Tongue (tissue), 2 donors: Measurements from ENCODE around the gene NPY2R. TPM values are rescaled to one million over a fixed set of nuclear protein-coding genes. Genes with fewer than 3 reads are reported as not detected.

Source experiments
- DNase-seq: peaks from one replicate; pipeline ENCODE4 v3.0.0-alpha.2; 2015
- total RNA-seq: library from RNA; depleted of rRNA; stranded (reverse); fragments of >200 nt; gene quantifications from one replicate; pipeline ENCODE4 v1.2.3, GENCODE V29; 2014

Gene NPY2R, protein sequence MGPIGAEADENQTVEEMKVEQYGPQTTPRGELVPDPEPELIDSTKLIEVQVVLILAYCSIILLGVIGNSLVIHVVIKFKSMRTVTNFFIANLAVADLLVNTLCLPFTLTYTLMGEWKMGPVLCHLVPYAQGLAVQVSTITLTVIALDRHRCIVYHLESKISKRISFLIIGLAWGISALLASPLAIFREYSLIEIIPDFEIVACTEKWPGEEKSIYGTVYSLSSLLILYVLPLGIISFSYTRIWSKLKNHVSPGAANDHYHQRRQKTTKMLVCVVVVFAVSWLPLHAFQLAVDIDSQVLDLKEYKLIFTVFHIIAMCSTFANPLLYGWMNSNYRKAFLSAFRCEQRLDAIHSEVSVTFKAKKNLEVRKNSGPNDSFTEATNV
- 0.41 TPM for total RNA-seq

GRCh38 chr4:155208258-155209054, at the start of gene NPY2R:
TSS of gene NPY2R (plus strand) at chr4:155208636. CDS start at chr4:155213940, 5,304 bp downstream.
- DNase-seq: peak; percentile 16

GRCh38 chr4:155161357-155161756, 47.1 kb upstream of the NPY2R start:
- no peak for DNase-seq

- no peak for DNase-seq
Measured at GRCh38 chr4:155164718-155165117, 43.7 kb upstream of the NPY2R start.

GRCh38 chr4:155170569-155170968, 37.9 kb upstream of the NPY2R start:
- no peak for DNase-seq

- DNase-seq: no peak
Measured at GRCh38 chr4:155173371-155173770, 35.1 kb upstream of the NPY2R start.

DNA sequence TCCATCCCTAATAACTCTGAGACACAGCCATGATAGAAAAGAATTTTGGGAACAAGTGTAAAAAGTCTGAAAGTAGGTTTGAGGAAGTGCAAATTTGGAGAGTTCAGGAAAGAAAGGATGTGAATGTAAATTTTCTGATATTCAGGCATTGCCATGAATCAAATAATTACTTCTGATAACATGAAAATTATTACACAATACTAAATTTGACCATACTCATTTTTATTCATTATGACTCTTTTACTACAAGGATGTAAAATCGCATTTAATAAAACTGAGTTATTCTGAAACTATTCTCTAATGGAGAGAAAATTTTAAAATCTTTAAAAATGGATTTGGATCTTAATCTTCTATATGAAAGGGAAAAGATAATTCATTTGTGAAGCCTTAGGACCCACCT, 33.8 kb upstream of the NPY2R start:
- no peak for DNase-seq

DNA sequence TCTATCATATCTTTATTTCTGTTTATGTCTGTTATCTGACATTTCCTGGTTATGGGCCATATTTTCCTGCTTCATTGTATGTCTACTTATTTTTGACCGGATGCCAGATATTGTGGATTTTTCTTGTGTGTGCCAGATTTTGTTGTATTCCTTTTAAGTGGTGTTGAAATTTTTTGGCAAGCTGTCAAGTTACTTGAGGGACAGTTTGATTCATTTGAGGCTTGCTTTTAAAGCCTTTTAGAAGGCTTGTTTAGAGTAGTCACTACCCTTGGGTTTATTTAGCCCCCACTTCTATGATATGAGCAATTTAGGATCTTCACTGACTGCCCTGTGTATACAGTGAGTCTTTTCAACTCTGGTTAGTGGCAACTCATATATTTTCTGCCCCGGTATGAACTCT, 29.2 kb upstream of the NPY2R start:
- no peak for DNase-seq

- no peak for DNase-seq
Measured at GRCh38 chr4:155186972-155187371, 21.5 kb upstream of the NPY2R start.

GRCh38 chr4:155187989-155188388, 20.4 kb upstream of the NPY2R start:
- DNase-seq: no peak

GRCh38 chr4:155190099-155190498, 18.3 kb upstream of the NPY2R start:
- no peak for DNase-seq

DNA sequence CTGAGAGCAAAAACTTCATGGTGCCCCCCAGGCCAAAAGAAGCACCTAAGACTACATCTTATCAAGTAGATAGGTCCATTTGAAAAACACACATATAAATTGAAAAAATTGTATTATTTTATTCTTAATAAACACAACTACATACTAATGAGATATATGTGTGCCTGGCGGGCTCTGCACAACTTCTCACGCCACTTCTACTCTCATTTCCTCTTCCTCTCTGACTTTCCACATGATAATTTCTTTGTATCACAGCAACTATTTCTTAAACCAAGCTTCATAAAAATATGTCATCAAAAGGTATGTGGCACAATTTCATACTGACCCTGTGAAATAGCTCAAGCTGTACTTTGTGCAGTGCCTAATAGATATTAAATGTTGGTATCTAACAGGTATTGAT, 10.7 kb upstream of the NPY2R start:
- DNase-seq: no peak

DNA sequence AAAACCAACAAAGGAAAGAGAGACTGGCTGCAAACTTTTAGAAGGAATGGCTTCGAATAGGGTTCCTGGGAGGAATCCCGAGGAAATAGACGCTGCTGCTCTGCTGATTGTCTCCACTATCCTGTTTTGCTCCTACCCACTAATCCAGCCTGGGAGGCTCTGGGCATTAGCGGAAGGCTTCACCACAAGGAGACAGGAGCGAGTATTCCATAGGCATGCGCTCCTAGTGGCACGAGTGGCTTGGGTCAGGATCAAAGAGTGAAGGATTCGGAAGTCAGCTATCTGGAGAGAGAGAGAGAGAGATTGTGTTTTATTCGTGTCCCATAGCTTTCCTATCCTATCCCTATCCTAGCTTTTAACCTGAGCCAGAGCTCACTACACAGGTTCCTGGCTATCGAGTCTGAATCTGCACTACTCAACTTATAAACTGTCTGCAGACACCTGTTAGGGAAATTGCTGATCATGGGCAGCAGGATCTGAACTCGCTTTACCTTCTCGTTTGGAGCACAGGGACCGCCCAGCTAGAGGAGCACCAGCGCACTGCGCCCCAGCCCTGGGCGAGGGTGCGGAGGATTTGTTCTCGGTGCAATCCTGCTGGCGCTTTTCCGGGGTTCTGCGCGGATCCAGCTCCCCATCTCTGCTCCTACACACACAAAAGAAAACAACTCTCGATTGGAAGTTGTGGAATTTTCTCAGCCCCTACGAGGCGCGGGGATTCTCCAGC, 740 bp upstream of the NPY2R start:
- DNase-seq: peak; percentile 11

GRCh38 chr4:155220025-155220424, 11.6 kb downstream of the NPY2R start:
- no peak for DNase-seq

- no peak for DNase-seq
Measured at GRCh38 chr4:155227131-155227530, 18.7 kb downstream of the NPY2R start.

- DNase-seq: no peak
Measured at GRCh38 chr4:155228713-155229112, 20.3 kb downstream of the NPY2R start.

GRCh38 chr4:155232432-155232831, 24.0 kb downstream of the NPY2R start:
- DNase-seq: no peak

DNA sequence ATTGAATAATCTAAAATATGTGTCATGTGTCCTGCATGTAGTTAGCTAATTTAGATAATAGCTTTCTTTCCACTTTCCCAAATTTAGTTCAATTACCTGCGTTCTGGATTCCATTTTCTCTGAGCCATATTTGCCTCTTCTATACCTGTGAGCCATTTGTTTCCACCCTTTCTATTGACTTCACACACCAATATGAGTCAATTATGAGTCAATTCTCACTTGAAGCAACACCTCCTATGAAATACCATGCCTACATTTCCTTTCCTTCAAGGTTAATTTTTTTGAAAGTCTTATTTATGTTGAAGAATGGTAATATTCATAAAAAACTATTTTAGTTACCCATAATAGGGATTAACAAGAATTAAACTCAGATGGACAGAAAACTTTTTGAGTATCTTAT, 25.8 kb downstream of the NPY2R start:
- no peak for DNase-seq

DNA sequence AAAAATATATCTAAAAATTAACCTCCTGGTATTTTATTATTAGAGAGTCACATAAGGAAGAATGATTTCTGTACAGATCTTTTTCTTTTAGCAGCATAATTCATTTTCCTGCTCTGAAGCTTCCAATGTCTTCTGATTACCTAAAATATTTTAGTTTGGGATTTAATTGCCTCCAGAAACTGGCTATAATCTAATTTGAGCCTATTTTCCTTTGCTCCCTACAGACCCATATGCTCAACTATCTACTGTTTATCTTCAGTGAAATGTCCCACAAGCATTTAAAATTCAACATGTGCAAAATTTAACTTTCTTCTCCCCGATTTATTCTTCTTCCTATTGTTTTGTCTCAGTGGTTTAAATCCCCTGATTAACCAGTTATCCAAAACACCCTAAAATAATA, 29.1 kb downstream of the NPY2R start:
- DNase-seq: no peak

DNA sequence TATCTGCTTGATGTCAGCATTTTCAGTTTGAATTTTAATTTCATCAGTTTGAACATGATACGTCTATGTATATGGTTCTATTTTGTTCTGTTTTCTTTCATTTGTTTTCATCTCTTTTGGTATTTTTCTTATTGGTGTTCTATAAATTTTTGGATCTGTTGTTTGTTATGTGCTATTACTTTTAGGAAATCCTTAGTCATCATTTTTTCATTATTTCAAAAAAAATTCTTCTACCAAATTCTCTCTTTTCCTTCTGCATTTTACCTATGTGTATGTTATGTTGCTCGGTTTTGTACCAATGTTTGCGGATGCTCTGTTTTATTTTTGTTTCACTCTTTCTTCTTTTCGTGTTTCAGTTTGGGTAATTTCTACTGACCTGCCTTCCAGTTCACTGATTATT, 32.8 kb downstream of the NPY2R start:
- DNase-seq: no peak

DNA sequence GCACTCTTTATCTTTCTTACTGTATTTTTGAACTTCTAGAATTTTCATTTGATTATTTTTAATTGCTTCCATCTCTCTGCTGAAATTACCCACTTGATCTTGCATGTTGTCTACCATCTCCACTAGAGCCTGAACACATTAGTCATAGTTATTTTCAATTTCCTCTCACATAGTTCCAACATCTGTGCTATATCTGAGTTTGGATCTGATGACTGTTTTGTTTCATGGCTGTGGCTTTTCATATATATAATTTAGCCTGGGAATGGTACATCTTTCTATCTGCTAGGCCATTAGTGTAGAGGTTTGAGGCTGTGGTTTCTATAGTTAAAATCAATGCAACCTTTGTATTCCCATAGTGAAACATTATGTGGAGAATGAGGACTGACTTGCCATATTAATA, 33.2 kb downstream of the NPY2R start:
- DNase-seq: no peak

DNA sequence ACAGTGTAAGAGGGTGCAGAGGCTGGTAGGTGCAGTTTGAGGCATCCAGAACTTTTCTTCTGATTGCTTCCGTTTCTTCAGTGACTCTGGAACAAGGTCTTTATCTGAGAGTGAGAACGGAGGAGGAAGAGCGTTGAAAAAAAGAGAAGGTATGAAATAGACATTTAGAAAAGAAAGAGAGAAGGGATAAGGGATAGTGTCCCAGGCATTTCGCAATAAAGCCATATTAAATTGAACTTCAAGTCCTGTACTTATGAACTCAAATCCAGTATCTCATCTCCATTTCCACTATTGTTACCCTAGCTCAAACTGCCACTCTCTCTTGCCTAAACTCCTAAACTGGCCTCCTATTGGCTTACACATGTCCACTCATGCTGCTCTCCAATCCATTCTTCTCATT, 36.7 kb downstream of the NPY2R start:
- DNase-seq: no peak

- no peak for DNase-seq
Measured at GRCh38 chr4:155248002-155248896, 39.8 kb downstream of the NPY2R start.
